Rectal smooth muscle tissue (tissue), 1 donor: Measurements from ENCODE around the gene SIGLEC15.

Experiments used
- H3K27ac ChIP-seq: one replicate; pipeline ENCODE4 v1.7.0; 2013; ENCODE audit warnings: low read depth, low read length, inconsistent platforms
- H3K27me3 ChIP-seq: one replicate; pipeline ENCODE4 v1.7.0; 2013; ENCODE audit warnings: low read length; ENCODE audit not compliant: control insufficient read depth, insufficient read depth
- H3K36me3 ChIP-seq: one replicate; pipeline ENCODE4 v1.7.0; 2013; ENCODE audit warnings: low read length; ENCODE audit not compliant: control insufficient read depth, insufficient read depth
- H3K4me1 ChIP-seq: one replicate; pipeline ENCODE4 v1.7.0; 2013; ENCODE audit warnings: low read length; ENCODE audit not compliant: control insufficient read depth, insufficient read depth
- H3K4me3 ChIP-seq: one replicate; pipeline ENCODE4 v1.7.0; 2013; ENCODE audit warnings: low read length
- H3K9ac ChIP-seq: one replicate; pipeline ENCODE4 v1.7.0; 2013; ENCODE audit warnings: low read length

Gene SIGLEC15

DNA sequence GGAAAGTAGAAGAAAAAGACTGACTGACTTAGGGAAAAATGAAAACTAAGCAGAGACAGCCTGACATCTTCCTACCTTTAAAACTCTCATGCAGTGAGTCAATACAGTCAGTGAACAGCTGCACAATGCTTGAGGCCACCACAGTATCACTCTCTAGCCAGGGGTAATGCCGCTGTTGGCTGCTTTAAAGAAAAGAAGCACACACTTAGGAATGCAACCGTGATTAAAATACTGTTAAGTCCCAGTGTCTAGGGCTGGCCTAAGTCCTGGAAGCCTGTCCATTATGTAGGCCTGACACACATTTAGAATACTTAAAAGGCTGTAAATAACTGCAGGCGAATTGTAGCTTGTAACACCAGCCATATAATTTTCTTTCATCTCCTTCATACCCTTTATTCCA lies 50.7 kb downstream of the SIGLEC15 start:
- H3K36me3 ChIP-seq, result peaks cover 13% of the 10 kb centered on the region
- no peak overlapping the region for H3K27ac ChIP-seq
- no peaks in the 10 kb centered on the region for H3K27me3 ChIP-seq
- no peak overlapping the region for H3K4me3 ChIP-seq
- H3K9ac ChIP-seq, result no peak overlapping the region
- no peaks in the 10 kb centered on the region for H3K4me1 ChIP-seq

DNA sequence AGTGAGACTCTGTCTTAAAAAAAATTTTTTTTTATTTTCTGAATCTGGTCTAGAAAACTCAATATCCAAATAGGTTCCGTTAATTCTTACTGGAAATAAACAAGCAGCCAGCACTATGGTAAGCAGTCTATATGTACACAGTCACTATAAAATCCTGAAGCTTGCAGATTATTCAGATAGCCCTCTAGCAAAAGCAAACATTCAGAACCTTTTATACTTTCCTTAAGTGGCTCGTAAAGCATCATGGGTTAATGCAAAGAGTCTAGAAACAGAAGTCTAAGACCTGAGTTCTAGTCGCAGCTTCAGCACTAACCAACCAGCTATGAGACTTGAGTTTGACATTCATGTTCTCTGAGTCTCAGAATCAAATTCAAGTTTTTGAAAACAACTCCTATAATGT lies 51.9 kb downstream of the SIGLEC15 start:
- no peaks in the 10 kb centered on the region for H3K4me1 ChIP-seq
- H3K9ac ChIP-seq, result no peak overlapping the region
- H3K36me3 ChIP-seq, result peaks cover 13% of the 10 kb centered on the region
- no peaks in the 10 kb centered on the region for H3K27me3 ChIP-seq
- H3K4me3 ChIP-seq, result no peak overlapping the region
- no peak overlapping the region for H3K27ac ChIP-seq

DNA sequence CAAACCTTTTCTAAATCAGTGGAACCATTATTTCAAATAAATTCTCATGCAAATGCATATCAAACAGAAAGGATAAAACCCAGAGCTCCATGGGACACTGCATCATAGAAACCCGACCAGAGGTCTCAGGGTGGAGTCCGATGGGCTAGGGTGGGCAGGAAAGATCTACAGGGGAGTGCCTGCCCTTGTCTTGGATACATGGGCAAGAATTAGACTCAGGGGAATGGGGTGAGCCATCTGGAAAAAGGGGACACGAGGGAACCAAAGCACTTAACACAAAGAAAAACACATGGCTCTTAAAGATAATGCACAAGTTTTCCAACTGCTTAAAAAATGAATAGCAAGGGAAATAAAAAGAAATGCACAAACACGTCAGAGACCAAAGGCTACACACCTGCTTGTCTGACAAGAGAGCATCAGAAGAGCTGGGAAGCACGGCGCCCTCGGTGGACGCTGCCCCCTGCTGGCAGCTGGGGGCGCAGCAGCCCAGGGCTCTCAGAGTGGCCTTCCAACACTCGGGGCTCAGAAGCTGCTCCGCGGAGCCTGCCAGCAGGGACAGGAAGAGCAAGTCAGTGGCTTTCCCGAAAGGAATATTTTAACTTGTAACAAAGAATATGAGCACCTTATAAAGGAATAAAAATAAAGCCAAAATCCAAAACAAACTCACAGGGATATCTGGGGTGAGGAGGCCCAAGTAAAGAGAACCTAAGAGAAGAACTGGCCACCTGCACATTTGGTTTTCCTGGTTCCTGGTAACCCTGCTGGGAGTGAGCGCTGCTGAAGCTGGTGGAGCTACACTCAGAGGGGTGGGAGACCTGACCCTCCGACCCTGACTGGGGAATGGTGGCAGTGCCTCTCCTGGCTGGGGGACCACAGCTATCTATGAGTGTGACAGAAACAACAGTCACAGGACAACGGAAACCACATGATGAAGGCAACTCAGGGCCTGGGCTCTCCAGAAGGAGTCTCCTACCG lies 54.5 kb downstream of the SIGLEC15 start:
- H3K9ac ChIP-seq, result no peak overlapping the region
- H3K27ac ChIP-seq, result no peak overlapping the region
- H3K27me3 ChIP-seq, result no peaks in the 10 kb centered on the region
- no peaks in the 10 kb centered on the region for H3K4me1 ChIP-seq
- no peak overlapping the region for H3K4me3 ChIP-seq
- H3K36me3 ChIP-seq, result peaks cover 16% of the 10 kb centered on the region

DNA sequence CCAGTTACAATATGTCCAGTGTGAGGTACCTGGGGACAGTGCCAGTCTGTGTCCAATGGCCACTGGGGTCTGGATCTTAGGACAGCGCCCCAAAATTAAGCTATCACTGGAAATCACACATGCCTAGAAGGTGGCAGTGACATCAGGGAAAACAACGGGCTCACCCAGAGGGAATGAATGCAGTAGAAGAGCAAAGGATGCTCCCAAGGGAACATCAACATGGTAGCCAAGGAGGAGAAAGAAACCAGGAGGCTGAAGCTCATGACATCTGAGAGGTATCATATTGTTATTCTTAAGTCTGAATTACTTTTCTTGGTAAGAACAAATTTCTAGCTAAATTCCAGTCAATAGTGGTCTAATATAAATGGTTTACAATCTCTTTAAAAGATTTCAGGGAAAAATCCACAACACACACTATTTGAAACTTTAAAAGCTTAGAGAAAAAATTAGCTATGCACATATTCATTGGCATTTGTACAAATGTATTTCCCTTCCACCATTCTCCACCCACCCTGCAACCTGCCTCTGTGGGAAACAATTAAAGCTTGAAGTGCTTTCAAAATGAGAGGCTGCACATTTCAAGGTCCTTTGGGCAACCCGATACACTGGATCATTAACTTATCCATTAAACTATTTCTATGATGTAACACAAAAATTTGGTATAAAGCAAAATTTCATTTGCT lies 55.5 kb downstream of the SIGLEC15 start:
- Histone ChIP-seq H3K9ac (no peak overlapping the region), H3K36me3 (peaks cover 15% of the 10 kb centered on the region), H3K27me3 (no peaks in the 10 kb centered on the region), H3K4me3 (no peak overlapping the region), H3K27ac (no peak overlapping the region), H3K4me1 (no peaks in the 10 kb centered on the region)

DNA sequence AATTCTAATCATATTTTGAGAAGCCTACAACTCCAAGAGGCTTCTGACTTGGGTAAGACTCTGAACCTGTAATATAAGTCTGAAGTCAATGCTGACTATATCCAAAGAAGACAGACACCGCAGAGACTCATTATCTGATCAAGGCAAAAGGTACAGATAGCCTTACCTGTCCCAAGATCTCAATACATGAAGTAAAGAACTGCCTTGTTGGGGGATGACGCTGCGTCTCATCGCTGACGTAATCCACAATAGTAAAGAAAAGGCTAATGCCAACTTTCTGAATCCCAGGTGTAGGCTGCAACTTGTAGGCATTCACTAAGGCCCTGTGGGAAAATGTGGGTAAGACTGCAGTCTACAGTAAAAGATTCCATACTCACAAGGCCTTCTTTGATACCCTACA lies 62.1 kb downstream of the SIGLEC15 start:
- Histone ChIP-seq H3K36me3 (peaks cover 14% of the 10 kb centered on the region), H3K27me3 (no peaks in the 10 kb centered on the region), H3K4me1 (no peaks in the 10 kb centered on the region), H3K4me3 (no peak overlapping the region), H3K27ac (no peak overlapping the region), H3K9ac (no peak overlapping the region)

DNA sequence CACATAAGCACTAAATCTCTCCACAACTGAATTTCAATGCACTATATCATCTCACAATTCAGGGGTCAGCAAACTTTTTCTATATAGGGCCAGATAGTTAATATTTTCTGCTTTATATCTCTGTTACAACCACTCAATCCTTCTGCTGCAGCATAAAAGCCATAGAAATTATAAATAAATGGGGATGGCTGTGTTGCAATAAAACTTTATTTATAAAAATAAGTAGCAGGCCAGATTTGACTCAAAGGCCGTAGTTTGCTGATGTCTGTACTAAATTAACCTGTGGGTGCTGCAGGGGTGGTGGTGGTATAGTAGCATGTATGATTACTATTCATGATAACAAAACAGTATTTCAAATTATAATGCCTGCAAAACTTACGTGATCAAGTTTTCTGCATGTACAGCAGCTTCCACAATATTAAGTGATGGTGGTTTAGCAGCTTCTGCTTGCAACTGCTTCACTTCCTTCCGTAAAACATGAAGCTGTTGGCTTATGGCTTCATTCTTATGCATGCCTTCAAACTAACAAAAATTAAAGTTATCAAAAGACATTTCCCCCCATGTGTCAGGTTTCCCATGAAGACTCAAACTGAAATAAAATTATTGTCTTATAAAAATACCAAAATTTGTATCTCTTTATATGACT lies 64.1 kb downstream of the SIGLEC15 start:
- peaks cover 8% of the 10 kb centered on the region for H3K36me3 ChIP-seq
- H3K27me3 ChIP-seq, result no peaks in the 10 kb centered on the region
- no peak overlapping the region for H3K4me3 ChIP-seq
- H3K4me1 ChIP-seq, result no peaks in the 10 kb centered on the region
- H3K27ac ChIP-seq, result no peak overlapping the region
- no peak overlapping the region for H3K9ac ChIP-seq

DNA sequence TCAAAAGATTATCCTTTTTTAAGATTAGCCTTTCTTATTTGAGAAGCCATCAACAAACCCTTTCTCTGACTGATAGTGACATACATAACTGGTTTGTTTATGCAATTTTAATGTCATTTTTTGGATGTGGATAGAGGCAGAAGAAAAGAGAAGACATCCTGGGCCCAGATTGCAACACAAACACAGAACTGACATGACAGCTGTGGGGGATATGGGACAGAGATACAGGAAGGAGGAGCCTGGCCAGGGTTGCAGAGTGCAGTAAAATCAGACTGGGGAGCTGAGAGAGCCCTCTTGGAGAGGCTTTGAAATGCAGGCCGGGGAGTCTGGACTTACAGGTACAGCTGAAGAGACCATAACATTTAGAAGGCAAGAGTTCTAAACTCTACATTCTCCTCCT lies 65.1 kb downstream of the SIGLEC15 start:
- no peak overlapping the region for H3K4me3 ChIP-seq
- H3K27me3 ChIP-seq, result no peaks in the 10 kb centered on the region
- H3K4me1 ChIP-seq, result no peaks in the 10 kb centered on the region
- H3K9ac ChIP-seq, result no peak overlapping the region
- H3K27ac ChIP-seq, result no peak overlapping the region
- peaks cover 7% of the 10 kb centered on the region for H3K36me3 ChIP-seq

DNA sequence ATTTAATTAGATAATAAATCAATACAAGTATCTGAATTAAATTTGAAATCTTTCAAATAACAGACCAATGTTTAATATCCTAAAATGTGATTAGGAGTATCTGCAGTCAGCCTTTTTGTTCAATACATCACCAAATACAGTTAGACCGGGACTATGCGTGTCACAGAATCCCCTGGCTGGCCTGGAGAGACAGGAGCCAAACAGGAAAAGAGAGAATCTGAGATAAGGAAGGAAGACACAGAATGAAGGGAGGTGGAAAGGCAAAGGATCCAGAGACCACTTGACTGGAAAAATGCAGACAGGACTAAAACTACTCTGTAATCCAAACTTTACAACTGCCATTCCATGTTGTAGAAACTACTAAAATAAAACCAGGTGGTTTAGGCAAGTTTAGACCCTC lies 66.3 kb downstream of the SIGLEC15 start:
- Histone ChIP-seq H3K4me1 (no peaks in the 10 kb centered on the region), H3K36me3 (peaks cover 7% of the 10 kb centered on the region), H3K27ac (no peak overlapping the region), H3K9ac (no peak overlapping the region), H3K4me3 (no peak overlapping the region), H3K27me3 (no peaks in the 10 kb centered on the region)
